ENCODE measurements around the gene TBRG4. TPM values are rescaled to one million over a fixed set of nuclear protein-coding genes. Genes with fewer than 3 reads are reported as not detected.

TBRG4 gene
- total RNA-seq, 1 donor from 2014 or later = 73.0 TPM

GRCh38 chr7:45053941-45054340, 57.6 kb downstream of the TBRG4 start:
- TF ChIP-seq CTCF (IDR thresholded peaks at IDR 0.05; ENCODE audit: unreplicated experiment) = no peak
- H3K4me1 Mint-ChIP-seq (ENCODE audit: low read depth) = no peaks in the 10 kb centered on the region
- no peak overlapping the region for H3K27ac Mint-ChIP-seq
- H3K9me3 Mint-ChIP-seq (ENCODE audit: low read depth) = peaks cover 7% of the 10 kb centered on the region
- H3K4me3 Mint-ChIP-seq (ENCODE audit: low read depth) = no peak overlapping the region
- H3K27me3 Mint-ChIP-seq = no peaks in the 10 kb centered on the region
- H3K36me3 Mint-ChIP-seq (ENCODE audit: insufficient read depth) = peaks cover 19% of the 10 kb centered on the region
- no peak for DNase-seq (ENCODE audit: low spot score, unreplicated experiment)

GRCh38 chr7:45053401-45053800, 58.1 kb downstream of the TBRG4 start:
- H3K27me3 Mint-ChIP-seq = no peaks in the 10 kb centered on the region
- H3K4me3 Mint-ChIP-seq (ENCODE audit: low read depth) = no peak overlapping the region
- H3K27ac Mint-ChIP-seq = no peak overlapping the region
- TF ChIP-seq CTCF (IDR thresholded peaks at IDR 0.05; ENCODE audit: unreplicated experiment) = no peak
- no peak for DNase-seq (ENCODE audit: low spot score, unreplicated experiment)
- H3K36me3 Mint-ChIP-seq (ENCODE audit: insufficient read depth) = peaks cover 19% of the 10 kb centered on the region
- peaks cover 7% of the 10 kb centered on the region for H3K9me3 Mint-ChIP-seq (ENCODE audit: low read depth)
- no peaks in the 10 kb centered on the region for H3K4me1 Mint-ChIP-seq (ENCODE audit: low read depth)

- Mint-ChIP-seq H3K27me3 (no peaks in the 10 kb centered on the region), H3K9me3 (ENCODE audit: low read depth) (peaks cover 7% of the 10 kb centered on the region), H3K4me1 (ENCODE audit: low read depth) (no peaks in the 10 kb centered on the region), H3K27ac (peak overlapping the region; percentile 38), H3K4me3 (ENCODE audit: low read depth) (no peak overlapping the region), H3K36me3 (ENCODE audit: insufficient read depth) (peaks cover 20% of the 10 kb centered on the region)
- no peak for TF ChIP-seq CTCF (IDR thresholded peaks at IDR 0.05; ENCODE audit: unreplicated experiment)
- no peak for DNase-seq (ENCODE audit: low spot score, unreplicated experiment)
These were observed 59.5 kb downstream of the TBRG4 start for GRCh38 chr7:45052011-45052410.

- Mint-ChIP-seq H3K27me3 (no peaks in the 10 kb centered on the region), H3K4me3 (ENCODE audit: low read depth) (no peak overlapping the region), H3K36me3 (ENCODE audit: insufficient read depth) (peaks cover 19% of the 10 kb centered on the region), H3K9me3 (ENCODE audit: low read depth) (peaks cover 4% of the 10 kb centered on the region), H3K4me1 (ENCODE audit: low read depth) (no peaks in the 10 kb centered on the region), H3K27ac (no peak overlapping the region)
- no peak for DNase-seq (ENCODE audit: low spot score, unreplicated experiment)
- TF ChIP-seq CTCF (IDR thresholded peaks at IDR 0.05; ENCODE audit: unreplicated experiment) = no peak
These were observed 61.3 kb downstream of the TBRG4 start for GRCh38 chr7:45050198-45050597.

Other genes starting within 250 kb of the TBRG4 start
- gene PURB, start 226.2 kb downstream of the TBRG4 start, total RNA-seq = 25.0 and 25.3 TPM in 2 replicates
- 0.53 and 0.67 TPM in 2 replicates for gene MYO1G, start 132.7 kb downstream of the TBRG4 start, total RNA-seq
- 42.2 and 43.0 TPM in 2 replicates for gene CCM2, start 111.5 kb downstream of the TBRG4 start, total RNA-seq
- gene NACAD, start 22.7 kb downstream of the TBRG4 start, total RNA-seq = 10.1 and 11.7 TPM in 2 replicates
- not detected in 2 replicates for gene RAMP3, start 46.1 kb upstream of the TBRG4 start, total RNA-seq